Left renal cortex interstitium (tissue), 4 donors: ENCODE data around the gene MID1. TPM values are rescaled to one million over a fixed set of nuclear protein-coding genes. Genes with fewer than 3 reads are reported as not detected.

Experiments
- DNase-seq, 4 donors: peaks; one replicate each; pipeline ENCODE4 v3.0.0-alpha.2; 2013; ENCODE audit warnings: low read depth in 4 of 4, low spot score in 2 of 4, missing footprints in 1 of 4
- polyA plus RNA-seq, 4 donors: library from polyadenylated mRNA; unstranded; fragments of 120-200 nt; gene quantifications; one replicate each; pipeline ENCODE4 v1.2.1, GENCODE V29; 2013; ENCODE audit not compliant: insufficient read length in 4 of 4

Gene MID1
- polyA plus RNA-seq, 4 donors = 19.4 to 28.9 (median 25.5) TPM

GRCh38 chrX:10579112-10580011 lies 41.0 kb downstream of the MID1 start:
- DNase-seq = peak in 1 of 4 donors; percentile 11

GRCh38 chrX:10578527-10578926 lies 41.9 kb downstream of the MID1 start:
- no peak for DNase-seq

GRCh38 chrX:10577853-10578252 lies 42.5 kb downstream of the MID1 start:
- DNase-seq = no peak

- no peak for DNase-seq
Measured at GRCh38 chrX:10576777-10577447, 43.5 kb downstream of the MID1 start.

GRCh38 chrX:10576186-10576585 lies 44.2 kb downstream of the MID1 start:
- no peak for DNase-seq

- DNase-seq = no peak
Measured at GRCh38 chrX:10574663-10575062, 45.7 kb downstream of the MID1 start.

- DNase-seq = no peak
Measured at GRCh38 chrX:10571260-10571659, 49.1 kb downstream of the MID1 start.

- no peak for DNase-seq
Measured at GRCh38 chrX:10570601-10571000, 49.8 kb downstream of the MID1 start.

- no peak for DNase-seq
Measured at GRCh38 chrX:10569946-10570345, 50.4 kb downstream of the MID1 start.

GRCh38 chrX:10568428-10568827 lies 52.0 kb downstream of the MID1 start:
- no peak for DNase-seq

GRCh38 chrX:10567136-10567535 lies 53.2 kb downstream of the MID1 start:
- DNase-seq = no peak

- DNase-seq = no peak
Measured at GRCh38 chrX:10566716-10567097, 53.7 kb downstream of the MID1 start.

GRCh38 chrX:10564484-10564883 lies 55.9 kb downstream of the MID1 start:
- DNase-seq = no peak

- DNase-seq = no peak
Measured at GRCh38 chrX:10557166-10557565, 63.2 kb downstream of the MID1 start.

GRCh38 chrX:10556405-10556804 lies 64.0 kb downstream of the MID1 start:
- DNase-seq = no peak

GRCh38 chrX:10555846-10556245 lies 64.5 kb downstream of the MID1 start:
- no peak for DNase-seq

GRCh38 chrX:10554612-10555270 lies 65.6 kb downstream of the MID1 start:
- DNase-seq = no peak

GRCh38 chrX:10549280-10549679 lies 71.1 kb downstream of the MID1 start:
- DNase-seq = no peak

GRCh38 chrX:10548688-10549087 lies 71.7 kb downstream of the MID1 start:
- no peak for DNase-seq

- no peak for DNase-seq
Measured at GRCh38 chrX:10545882-10546281, 74.5 kb downstream of the MID1 start.

GRCh38 chrX:10542586-10542985 lies 77.8 kb downstream of the MID1 start:
- no peak for DNase-seq
